Effector memory CD4-positive, alpha-beta T cell (primary cell): Measurements from ENCODE around the gene TXNRD3.

Source experiments
- DNase-seq, 3 donors: peaks; one replicate each; pipeline ENCODE4 v3.0.0-alpha.2; 2020
- H3K27ac ChIP-seq: 2 replicates; pipeline ENCODE4 v1.7.0; 2013; ENCODE audit warnings: mild to moderate bottlenecking, low read length, moderate library complexity; ENCODE audit not compliant: insufficient read depth, poor library complexity, severe bottlenecking
- H3K27me3 ChIP-seq: replicated peaks from 2 replicates; pipeline ENCODE4 v1.7.0; 2013; ENCODE audit warnings: mild to moderate bottlenecking, low read length; ENCODE audit not compliant: insufficient read depth, control insufficient read depth, poor library complexity, severe bottlenecking
- H3K36me3 ChIP-seq: 2 replicates; pipeline ENCODE4 v1.7.0; 2013; ENCODE audit warnings: mild to moderate bottlenecking, low read length, moderate library complexity; ENCODE audit not compliant: control insufficient read depth, insufficient read depth
- H3K4me1 ChIP-seq: 2 replicates; pipeline ENCODE4 v1.7.0; 2013; ENCODE audit warnings: low read length, mild to moderate bottlenecking; ENCODE audit not compliant: control insufficient read depth, insufficient read depth, poor library complexity, severe bottlenecking
- H3K4me3 ChIP-seq: 2 replicates; pipeline ENCODE4 v1.7.0; 2013; ENCODE audit warnings: low read length, low read depth, mild to moderate bottlenecking; ENCODE audit not compliant: insufficient read depth, poor library complexity, severe bottlenecking
- H3K9me3 ChIP-seq: 2 replicates; pipeline ENCODE4 v1.7.0; 2013; ENCODE audit warnings: mild to moderate bottlenecking, low read length, moderate library complexity; ENCODE audit not compliant: control insufficient read depth

The TXNRD3 gene

GRCh38 chr3:126664591-126665214, 9.8 kb upstream of the TXNRD3 start:
- Histone ChIP-seq H3K36me3 (no peaks in the 10 kb centered on the region), H3K4me1 (no peaks in the 10 kb centered on the region), H3K27ac (no peak overlapping the region), H3K27me3 (peaks cover 3% of the 10 kb centered on the region), H3K4me3 (no peak overlapping the region), H3K9me3 (no peaks in the 10 kb centered on the region)
- DNase-seq: no peak

DNA sequence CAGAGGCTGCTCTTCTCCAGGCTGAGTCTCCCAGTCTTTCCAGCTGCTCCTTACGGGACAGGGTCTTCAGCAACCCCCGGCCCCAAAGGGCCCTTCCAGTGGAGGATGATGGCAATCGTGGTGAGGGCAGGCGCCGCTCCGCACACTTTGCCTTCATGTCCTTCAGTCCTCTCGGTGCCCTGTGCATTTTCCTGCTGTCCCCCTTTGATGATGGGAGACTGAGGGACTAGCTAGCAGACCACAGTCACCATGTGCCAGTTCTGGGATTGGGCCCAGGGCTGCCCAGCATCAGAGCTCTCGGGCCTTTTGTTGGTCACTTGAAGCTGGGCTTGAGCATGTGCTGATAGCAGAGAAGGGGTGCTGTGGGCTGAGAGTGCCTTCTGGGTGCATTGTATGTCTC, 8.8 kb upstream of the TXNRD3 start:
- Histone ChIP-seq H3K27ac (no peak overlapping the region), H3K4me3 (no peak overlapping the region), H3K9me3 (no peaks in the 10 kb centered on the region), H3K36me3 (no peaks in the 10 kb centered on the region), H3K4me1 (no peaks in the 10 kb centered on the region), H3K27me3 (peaks cover 3% of the 10 kb centered on the region)
- DNase-seq: no peak

- Histone ChIP-seq H3K4me3 (no peak overlapping the region), H3K27ac (no peak overlapping the region), H3K36me3 (no peaks in the 10 kb centered on the region), H3K4me1 (no peaks in the 10 kb centered on the region), H3K9me3 (no peaks in the 10 kb centered on the region), H3K27me3 (peaks cover 3% of the 10 kb centered on the region)
- DNase-seq: no peak
Observed at GRCh38 chr3:126663257-126663656, 8.3 kb upstream of the TXNRD3 start.

GRCh38 chr3:126661532-126662364, 6.8 kb upstream of the TXNRD3 start:
- no peak overlapping the region for H3K27ac ChIP-seq
- no peak overlapping the region for H3K4me3 ChIP-seq
- no peaks in the 10 kb centered on the region for H3K36me3 ChIP-seq
- H3K4me1 ChIP-seq: no peaks in the 10 kb centered on the region
- H3K9me3 ChIP-seq: no peaks in the 10 kb centered on the region
- peaks cover 3% of the 10 kb centered on the region for H3K27me3 ChIP-seq
- no peak for DNase-seq

GRCh38 chr3:126659915-126660886, 5.3 kb upstream of the TXNRD3 start:
- no peaks in the 10 kb centered on the region for H3K9me3 ChIP-seq
- H3K4me1 ChIP-seq: no peaks in the 10 kb centered on the region
- no peak overlapping the region for H3K27ac ChIP-seq
- DNase-seq: no peak
- H3K27me3 ChIP-seq: peaks cover 3% of the 10 kb centered on the region
- H3K36me3 ChIP-seq: no peaks in the 10 kb centered on the region
- no peak overlapping the region for H3K4me3 ChIP-seq

GRCh38 chr3:126658584-126658983, 3.7 kb upstream of the TXNRD3 start:
- Histone ChIP-seq H3K9me3 (no peaks in the 10 kb centered on the region), H3K4me3 (no peak overlapping the region), H3K36me3 (no peaks in the 10 kb centered on the region), H3K4me1 (peaks cover 3% of the 10 kb centered on the region), H3K27me3 (peaks cover 3% of the 10 kb centered on the region), H3K27ac (no peak overlapping the region)
- no peak for DNase-seq

- H3K9me3 ChIP-seq: no peaks in the 10 kb centered on the region
- H3K4me3 ChIP-seq: no peak overlapping the region
- no peak for DNase-seq
- peaks cover 3% of the 10 kb centered on the region for H3K27me3 ChIP-seq
- no peaks in the 10 kb centered on the region for H3K36me3 ChIP-seq
- peaks cover 3% of the 10 kb centered on the region for H3K4me1 ChIP-seq
- no peak overlapping the region for H3K27ac ChIP-seq
Observed at GRCh38 chr3:126657901-126658300, 3.0 kb upstream of the TXNRD3 start.

GRCh38 chr3:126656371-126657134, 1.6 kb upstream of the TXNRD3 start:
- Histone ChIP-seq H3K4me3 (no peak overlapping the region), H3K27ac (no peak overlapping the region), H3K9me3 (no peaks in the 10 kb centered on the region), H3K27me3 (peaks cover 3% of the 10 kb centered on the region), H3K4me1 (peaks cover 3% of the 10 kb centered on the region), H3K36me3 (no peaks in the 10 kb centered on the region)
- DNase-seq: no peak

DNA sequence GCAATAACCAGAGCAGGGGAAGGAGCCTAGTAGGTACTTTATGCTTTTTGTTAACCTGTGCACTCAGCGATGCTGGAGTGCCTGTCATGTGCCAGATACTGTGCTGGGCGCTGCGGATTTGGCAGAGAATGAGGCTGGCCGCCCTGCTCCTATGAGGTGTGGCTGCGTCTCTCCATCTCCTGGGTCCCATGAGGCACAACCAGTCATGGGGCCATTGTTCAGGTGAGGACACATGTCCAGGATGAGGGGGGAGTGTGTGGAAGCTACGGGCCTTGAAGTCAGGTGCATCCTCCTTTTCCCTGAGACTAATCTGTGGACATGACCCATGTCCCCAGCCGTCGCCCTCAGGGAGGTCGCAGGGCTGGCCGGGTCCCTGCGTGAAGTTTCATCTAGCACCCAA, 963 bp upstream of the TXNRD3 start:
- peaks cover 2% of the 10 kb centered on the region for H3K27me3 ChIP-seq
- no peaks in the 10 kb centered on the region for H3K36me3 ChIP-seq
- no peak overlapping the region for H3K27ac ChIP-seq
- H3K9me3 ChIP-seq: no peaks in the 10 kb centered on the region
- H3K4me3 ChIP-seq: no peak overlapping the region
- peaks cover 3% of the 10 kb centered on the region for H3K4me1 ChIP-seq
- DNase-seq: no peak
